MM.1S (cell line): ENCODE results near the gene TSPAN15.

Source experiments
- DNase-seq: peaks from one replicate; pipeline ENCODE4 v3.0.0-alpha.2; 2015
- H2AFZ ChIP-seq: fragments of 300-600 bp; sonication (generic); 2 replicates; pipeline ENCODE4 v1.6.0; 2016; ENCODE audit warnings: antibody characterized with exemption, low read length
- H3F3A ChIP-seq: fragments of 300-600 bp; sonication (generic); 2 replicates; pipeline ENCODE4 v1.6.1; 2016; ENCODE audit warnings: mild to moderate bottlenecking, antibody characterized with exemption, low read length, moderate library complexity, mixed read lengths; ENCODE audit not compliant: insufficient read depth
- H3K27ac ChIP-seq: fragments of 300-600 bp; sonication (generic); 2 replicates; pipeline ENCODE4 v1.5.1; 2016; ENCODE audit warnings: mild to moderate bottlenecking, low read length
- H3K27me3 ChIP-seq: fragments of 300-600 bp; sonication (generic); replicated peaks from 2 replicates; pipeline ENCODE4 v1.6.0; 2016; ENCODE audit warnings: low read length; ENCODE audit not compliant: insufficient read depth
- H3K36me3 ChIP-seq: fragments of 300-600 bp; sonication (generic); replicated peaks from 2 replicates; pipeline ENCODE4 v1.6.1; 2016; ENCODE audit warnings: mild to moderate bottlenecking, low read length, mixed read lengths; ENCODE audit not compliant: insufficient read depth
- H3K4me1 ChIP-seq: fragments of 300-600 bp; sonication (generic); 2 replicates; pipeline ENCODE4 v1.6.1; 2016; ENCODE audit warnings: low read length, mixed read lengths
- H3K4me2 ChIP-seq: fragments of 300-600 bp; sonication (generic); 2 replicates; pipeline ENCODE4 v1.6.0; 2016; ENCODE audit warnings: low read depth, low read length
- H3K4me3 ChIP-seq: fragments of 300-600 bp; sonication (generic); 2 replicates; pipeline ENCODE4 v1.5.1; 2016; ENCODE audit warnings: low read length, mixed read lengths
- H3K79me2 ChIP-seq: fragments of 300-600 bp; sonication (generic); 2 replicates; pipeline ENCODE4 v1.6.1; 2016; ENCODE audit warnings: mixed run types, low read length, mixed read lengths
- H3K9ac ChIP-seq: fragments of 300-600 bp; sonication (generic); 2 replicates; pipeline ENCODE4 v1.6.1; 2016; ENCODE audit warnings: low read length, mixed read lengths
- H3K9me2 ChIP-seq: fragments of 300-600 bp; sonication (generic); replicated peaks from 2 replicates; pipeline ENCODE4 v1.6.1; 2016; ENCODE audit warnings: mild to moderate bottlenecking, low read length, mixed read lengths; ENCODE audit not compliant: insufficient read depth
- H3K9me3 ChIP-seq: fragments of 300-600 bp; sonication (generic); replicated peaks from 2 replicates; pipeline ENCODE4 v1.6.1; 2016; ENCODE audit warnings: mild to moderate bottlenecking, low read length, mixed read lengths; ENCODE audit not compliant: insufficient read depth
- H4K20me1 ChIP-seq: fragments of 300-600 bp; sonication (generic); 2 replicates; pipeline ENCODE4 v1.6.1; 2016; ENCODE audit warnings: mild to moderate bottlenecking, low read length, moderate library complexity, mixed read lengths; ENCODE audit not compliant: insufficient read depth
- EZH2 ChIP-seq: fragments of 300-600 bp; sonication (generic); optimal IDR thresholded peaks from 2 replicates; pipeline ENCODE3; 2017; ENCODE audit warnings: low read depth, mild to moderate bottlenecking, antibody characterized with exemption, low read length, mixed read lengths
- EZH2phosphoT487 ChIP-seq: fragments of 300-600 bp; sonication (generic); IDR thresholded peaks from 2 replicates; pipeline ENCODE4 v1.6.1; 2018; ENCODE audit warnings: antibody characterized with exemption, low read length
- TF ChIP-seq, protein P1 (sequence below): fragments of 300-600 bp; sonication (generic); IDR thresholded peaks from 2 replicates; pipeline ENCODE4 v1.5.1; 2016; ENCODE audit warnings: antibody characterized with exemption, low read length, mixed read lengths

The TSPAN15 gene

DNA sequence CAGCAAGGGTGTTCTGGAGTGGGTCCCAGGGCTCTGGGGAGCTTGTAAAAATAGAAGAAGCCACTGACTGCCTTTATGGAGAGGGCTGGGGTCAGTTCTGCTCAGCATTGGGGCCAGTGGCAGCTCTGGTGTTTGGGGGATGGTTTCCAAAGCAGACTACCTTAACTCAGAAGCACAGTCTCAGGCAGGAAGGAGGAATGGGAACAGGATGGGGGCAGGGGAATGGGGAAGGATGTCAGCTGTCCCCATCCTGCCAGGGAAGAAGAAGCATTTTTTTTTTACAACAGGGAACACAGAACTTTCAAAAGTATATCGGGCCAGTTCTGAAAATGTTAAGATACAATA is 28.8 kb downstream of the TSPAN15 start:
- H3K4me2 ChIP-seq: no peak overlapping the region
- H3F3A ChIP-seq: no peaks in the 10 kb centered on the region
- no peak overlapping the region for H3K9ac ChIP-seq
- no peak overlapping the region for H3K4me3 ChIP-seq
- no peaks in the 10 kb centered on the region for H3K79me2 ChIP-seq
- peaks cover 27% of the 10 kb centered on the region for H3K27me3 ChIP-seq
- no peaks in the 10 kb centered on the region for H3K36me3 ChIP-seq
- DNase-seq: no peak
- TF ChIP-seq EZH2 (no peak), EZH2phosphoT487 (no peak)
- TF ChIP-seq, protein P1, sequence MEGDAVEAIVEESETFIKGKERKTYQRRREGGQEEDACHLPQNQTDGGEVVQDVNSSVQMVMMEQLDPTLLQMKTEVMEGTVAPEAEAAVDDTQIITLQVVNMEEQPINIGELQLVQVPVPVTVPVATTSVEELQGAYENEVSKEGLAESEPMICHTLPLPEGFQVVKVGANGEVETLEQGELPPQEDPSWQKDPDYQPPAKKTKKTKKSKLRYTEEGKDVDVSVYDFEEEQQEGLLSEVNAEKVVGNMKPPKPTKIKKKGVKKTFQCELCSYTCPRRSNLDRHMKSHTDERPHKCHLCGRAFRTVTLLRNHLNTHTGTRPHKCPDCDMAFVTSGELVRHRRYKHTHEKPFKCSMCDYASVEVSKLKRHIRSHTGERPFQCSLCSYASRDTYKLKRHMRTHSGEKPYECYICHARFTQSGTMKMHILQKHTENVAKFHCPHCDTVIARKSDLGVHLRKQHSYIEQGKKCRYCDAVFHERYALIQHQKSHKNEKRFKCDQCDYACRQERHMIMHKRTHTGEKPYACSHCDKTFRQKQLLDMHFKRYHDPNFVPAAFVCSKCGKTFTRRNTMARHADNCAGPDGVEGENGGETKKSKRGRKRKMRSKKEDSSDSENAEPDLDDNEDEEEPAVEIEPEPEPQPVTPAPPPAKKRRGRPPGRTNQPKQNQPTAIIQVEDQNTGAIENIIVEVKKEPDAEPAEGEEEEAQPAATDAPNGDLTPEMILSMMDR: no peak
- H3K27ac ChIP-seq: no peak overlapping the region
- no peak overlapping the region for H2AFZ ChIP-seq
- H3K9me3 ChIP-seq: no peaks in the 10 kb centered on the region
- H3K9me2 ChIP-seq: no peaks in the 10 kb centered on the region
- H4K20me1 ChIP-seq: no peaks in the 10 kb centered on the region
- no peaks in the 10 kb centered on the region for H3K4me1 ChIP-seq

DNA sequence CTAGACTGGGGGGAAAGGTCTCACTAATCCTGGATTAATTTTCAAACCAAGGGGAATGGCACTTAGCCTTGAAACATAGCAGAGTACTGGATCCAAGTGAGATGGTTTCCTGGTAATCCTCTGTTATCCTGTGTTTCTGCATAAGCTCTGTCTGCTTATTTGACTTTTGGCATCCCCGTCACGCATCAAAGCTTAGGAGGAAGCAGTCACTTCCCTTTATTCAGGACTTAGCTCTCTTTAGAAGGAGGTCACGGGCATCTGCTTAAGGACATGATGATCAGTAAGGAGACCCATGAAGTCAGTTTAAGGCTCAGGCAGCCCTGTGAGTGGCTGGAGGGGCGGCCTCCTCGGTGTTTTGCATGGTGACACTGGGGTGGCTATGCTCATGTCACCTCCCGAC is 30.0 kb downstream of the TSPAN15 start:
- no peak for DNase-seq
- Histone ChIP-seq H3K4me2 (no peak overlapping the region), H3K27me3 (peaks cover 27% of the 10 kb centered on the region), H3K9me2 (no peaks in the 10 kb centered on the region), H3K27ac (no peak overlapping the region), H3F3A (no peaks in the 10 kb centered on the region), H3K4me3 (no peak overlapping the region), H3K9me3 (no peaks in the 10 kb centered on the region), H2AFZ (no peak overlapping the region), H3K9ac (no peak overlapping the region), H4K20me1 (no peaks in the 10 kb centered on the region), H3K4me1 (no peaks in the 10 kb centered on the region), H3K36me3 (no peaks in the 10 kb centered on the region), H3K79me2 (no peaks in the 10 kb centered on the region)
- no peak for TF ChIP-seq EZH2
- TF ChIP-seq, protein P1: no peak

DNA sequence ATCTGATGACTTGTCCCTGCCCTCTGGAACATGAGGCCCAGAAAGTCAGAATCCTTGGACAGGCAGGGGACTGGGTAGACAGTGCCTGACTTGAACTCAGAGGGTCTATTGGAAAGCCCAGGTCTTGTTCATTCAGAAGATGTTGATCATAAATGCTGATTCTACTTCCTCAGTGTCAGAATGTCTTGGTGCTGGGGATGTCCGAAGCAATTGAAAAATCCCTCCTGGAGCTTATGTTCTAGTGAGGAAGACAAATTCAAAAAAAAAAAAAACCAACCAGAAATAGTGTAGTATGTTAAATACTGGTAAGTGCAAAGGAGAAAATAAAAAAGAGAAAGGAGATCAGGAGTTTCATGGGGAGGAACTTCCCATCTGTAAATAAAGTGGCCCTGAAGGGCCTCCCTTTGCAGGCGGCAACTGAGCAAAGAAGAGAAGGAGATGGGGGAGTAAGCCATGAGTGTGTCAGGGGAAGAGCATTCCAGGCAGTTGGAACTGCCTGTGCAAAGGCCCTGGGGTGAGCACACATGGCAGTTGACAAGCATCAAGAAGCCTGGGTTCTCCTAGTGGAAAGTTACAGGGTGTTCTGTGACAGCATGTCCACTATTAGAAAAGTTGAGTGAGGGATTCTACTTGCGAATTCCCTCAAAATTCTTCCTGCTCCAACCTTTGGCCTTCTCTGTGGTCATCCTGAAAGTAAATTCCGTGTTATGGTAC is 30.7 kb downstream of the TSPAN15 start:
- no peaks in the 10 kb centered on the region for H3F3A ChIP-seq
- TF ChIP-seq, protein P1: no peak
- TF ChIP-seq EZH2phosphoT487 (no peak), EZH2 (no peak)
- H3K4me2 ChIP-seq: no peak overlapping the region
- H3K4me1 ChIP-seq: no peaks in the 10 kb centered on the region
- no peak overlapping the region for H2AFZ ChIP-seq
- H3K27me3 ChIP-seq: peaks cover 26% of the 10 kb centered on the region
- no peaks in the 10 kb centered on the region for H3K9me2 ChIP-seq
- H3K79me2 ChIP-seq: no peaks in the 10 kb centered on the region
- no peaks in the 10 kb centered on the region for H3K36me3 ChIP-seq
- H4K20me1 ChIP-seq: no peaks in the 10 kb centered on the region
- H3K9me3 ChIP-seq: no peaks in the 10 kb centered on the region
- no peak overlapping the region for H3K4me3 ChIP-seq
- no peak overlapping the region for H3K9ac ChIP-seq
- H3K27ac ChIP-seq: no peak overlapping the region
- no peak for DNase-seq
